GM19438 (cell line): ENCODE results near the gene GSTT4.
"Not testable (repeated sequence)": the region's sequence is repeated elsewhere in the genome, so short reads cannot be mapped to it uniquely, and the experiment has no call there.

Experiments
- ATAC-seq: cut with Tn5 transposase; IDR thresholded peaks from one replicate; pipeline ENCODE4 v1.9.1; 2021; ENCODE audit warnings: low read depth; ENCODE audit not compliant: unreplicated experiment

Gene GSTT4

DNA sequence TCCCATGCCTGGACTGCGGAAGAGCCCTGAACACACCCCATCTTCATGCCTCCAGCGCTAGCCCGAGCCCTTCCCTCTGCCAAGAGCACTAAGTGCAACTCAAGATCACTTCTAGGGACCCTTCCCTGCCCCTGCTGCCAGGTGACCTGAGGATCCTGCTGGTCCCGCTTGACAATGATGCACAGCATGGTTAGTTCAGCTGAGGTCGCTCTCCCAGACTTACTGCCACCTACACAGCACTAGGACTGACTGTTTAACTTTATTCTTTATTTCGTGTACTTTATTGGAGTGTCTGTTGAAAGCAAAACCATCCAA lies 50.3 kb downstream of the GSTT4 start:
- ATAC-seq, result not testable (repeated sequence)

DNA sequence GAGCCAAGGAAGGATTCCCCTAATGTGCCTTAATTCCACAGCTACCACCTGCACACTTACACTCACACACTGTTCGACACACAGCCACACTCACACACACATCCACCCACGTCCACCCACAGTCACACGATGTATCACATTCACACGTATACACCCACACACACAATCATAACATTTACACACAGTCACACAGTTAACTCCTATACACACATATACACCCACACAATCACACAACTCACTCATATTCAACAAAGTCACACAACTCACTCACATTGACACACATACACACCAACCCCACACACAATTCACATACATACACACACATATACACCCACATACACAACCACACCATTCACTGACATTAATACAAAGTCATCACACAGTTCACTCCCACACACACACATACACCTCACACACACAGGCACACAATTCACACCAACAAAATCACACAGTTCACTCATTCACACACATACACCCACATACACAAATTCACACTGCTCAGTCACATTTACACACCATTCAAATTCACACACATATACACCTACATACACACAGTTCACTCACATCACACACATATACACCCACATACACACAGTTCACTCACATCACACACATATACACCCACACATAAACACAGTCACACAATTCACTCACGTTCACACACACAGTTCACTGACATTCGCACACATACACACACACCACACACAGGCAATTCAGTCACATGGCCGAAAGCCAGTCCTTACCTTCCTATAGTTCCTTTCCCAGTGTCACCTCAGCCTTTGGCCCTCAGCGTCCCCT lies 50.9 kb downstream of the GSTT4 start:
- not testable (repeated sequence) for ATAC-seq

DNA sequence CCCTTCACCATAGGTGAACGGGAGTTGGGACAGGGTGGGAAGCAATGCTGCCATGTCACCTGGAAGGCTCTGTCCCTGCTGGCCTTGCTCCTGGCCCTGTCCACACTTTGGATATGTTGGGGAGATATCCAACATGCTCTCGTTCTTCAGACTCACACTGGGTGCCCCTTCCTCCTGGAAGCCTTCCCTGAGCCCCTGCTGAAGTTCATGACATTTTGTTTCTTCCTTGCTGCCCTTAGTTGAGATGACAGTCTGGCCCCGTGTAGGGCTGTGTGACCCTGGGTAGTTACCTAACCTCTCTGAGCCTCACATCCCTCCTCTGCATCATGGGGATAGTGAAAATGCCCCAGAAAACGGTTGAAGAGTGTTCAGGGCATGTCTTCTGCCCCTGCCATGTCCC lies 51.8 kb downstream of the GSTT4 start:
- ATAC-seq, result not testable (repeated sequence)

DNA sequence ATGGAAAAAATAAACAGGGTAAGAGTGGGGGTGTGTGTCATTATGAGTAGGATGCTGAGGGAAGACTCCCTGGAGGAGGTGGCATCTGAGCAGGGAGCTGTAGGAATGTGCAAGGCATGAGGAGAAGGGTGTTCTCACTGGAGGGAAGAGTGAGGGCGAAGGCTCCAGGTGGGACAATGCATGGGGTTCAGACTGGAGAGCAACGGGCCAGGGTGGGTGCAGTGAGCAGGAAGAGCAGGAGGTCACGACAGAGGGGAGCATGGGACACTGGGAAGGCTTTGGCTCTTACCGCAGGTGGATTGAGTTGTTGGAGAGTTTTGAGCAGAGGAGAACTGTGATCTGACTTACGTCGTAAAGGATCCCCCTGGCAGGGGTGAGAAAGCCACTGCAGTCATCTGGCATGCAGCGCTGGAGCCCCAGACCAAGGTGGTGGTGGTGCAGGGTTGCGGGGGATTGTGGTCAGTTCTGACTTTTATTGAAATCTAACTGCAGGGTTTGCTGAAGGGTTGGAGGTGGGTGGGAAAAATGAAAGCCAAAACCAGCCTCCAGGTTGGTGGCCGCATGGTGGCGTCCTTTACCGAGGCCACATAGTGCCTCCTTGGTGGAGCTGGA lies 52.4 kb downstream of the GSTT4 start:
- ATAC-seq, result not testable (repeated sequence)

DNA sequence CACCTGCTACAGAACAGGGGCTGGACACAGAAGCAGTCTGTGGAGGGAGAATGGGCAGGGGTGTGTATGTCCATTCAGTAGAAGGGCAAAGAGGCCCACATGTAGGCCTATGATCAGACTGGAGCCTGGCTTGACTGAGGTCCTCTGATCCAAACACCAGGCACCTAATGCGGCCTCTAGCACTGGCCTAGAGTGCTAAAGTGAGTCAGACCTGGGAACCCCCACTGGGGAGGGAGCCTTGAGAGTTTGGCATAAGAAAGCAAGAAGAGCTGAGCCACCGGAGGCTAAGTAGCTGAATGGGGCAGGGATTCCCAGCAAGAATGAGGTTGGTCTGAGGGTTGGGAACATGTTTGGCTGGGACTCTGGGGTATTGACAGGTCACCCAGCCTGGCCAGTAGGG lies 53.9 kb downstream of the GSTT4 start:
- ATAC-seq, result not testable (repeated sequence)

DNA sequence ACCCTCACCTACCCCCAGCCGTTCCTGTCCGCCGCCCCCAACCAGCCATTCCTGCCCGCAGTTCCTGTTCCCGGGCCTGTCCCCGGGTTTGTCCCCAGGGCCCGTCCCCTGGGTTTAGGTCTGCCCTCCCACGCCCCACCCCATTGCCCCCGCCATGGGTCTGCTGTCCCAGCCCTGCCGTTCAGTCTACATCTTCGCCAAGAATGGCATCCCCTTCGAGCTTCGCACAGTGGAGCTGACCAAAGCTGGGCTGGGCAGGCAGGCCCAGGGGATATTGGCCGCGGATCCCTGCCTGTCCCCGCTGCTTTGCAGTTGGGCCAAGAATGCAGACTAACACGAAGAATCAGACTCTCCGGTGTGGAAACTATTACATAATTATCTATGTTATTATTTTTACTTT lies 55.5 kb downstream of the GSTT4 start:
- ATAC-seq, result not testable (repeated sequence)
